ENCODE measurements around the gene COX5A. TPM values are rescaled to one million over a fixed set of nuclear protein-coding genes. Genes with fewer than 3 reads are reported as not detected.

Gene COX5A
- total RNA-seq, 1 experiment from 2014 or later, result 307 TPM

GRCh38 chr15:74893627-74894026, 44.2 kb downstream of the COX5A start:
- Histone ChIP-seq H4K20me1 (ENCODE audit: insufficient read depth) (no peaks in the 10 kb centered on the region), H3K4me1 (ENCODE audit: control insufficient read depth in 1 of 2, insufficient read depth in 2 of 2, low read length in 2 of 2) (peaks cover 11 to 42% of the 10 kb centered on the region in 2 experiments; a peak in 3 of 4 replicates), H3K9me3 (ENCODE audit: control insufficient read depth in 1 of 2, insufficient read depth in 1 of 2, low read depth in 1 of 2, low read length in 2 of 2) (no peaks in the 10 kb centered on the region), H3K4me2 (ENCODE audit: low read length) (peak overlapping the region; percentile 54), H3K9ac (ENCODE audit: low read length) (no peak overlapping the region), H3K36me3 (ENCODE audit: control insufficient read depth in 1 of 2, insufficient read depth in 2 of 2, low read length in 2 of 2) (peaks cover 5 to 26% of the 10 kb centered on the region in 2 experiments; a peak in 2 of 4 replicates), H2AFZ (ENCODE audit: low read depth, low read length, poor library complexity, severe bottlenecking) (no peak overlapping the region), H3K27ac (ENCODE audit: low read depth, low read length) (no peak overlapping the region), H3K79me2 (ENCODE audit: insufficient read depth, low read length) (peaks cover 16% of the 10 kb centered on the region; the same call in 1 of the 2 replicates), H3K9me2 (ENCODE audit: insufficient read depth) (no peaks in the 10 kb centered on the region), H3K27me3 (ENCODE audit: insufficient read depth, low read length) (no peaks in the 10 kb centered on the region), H3K4me3 (replicated peaks in 1 of 2; ENCODE audit: low read depth in 1 of 2, low read length in 2 of 2) (no peak overlapping the region)
- CTCF ChIA-PET, result interaction anchor here (0.6 kb wide), 1 partner anchor 277 kb away, joined by 3 read pairs; no protein-coding TSS in a partner anchor
- no TSS peak for BruUV-seq (replicated peaks)
- RAD21 ChIA-PET (ENCODE audit: low non-redundant PET in 1 of 2, low total read pairs in 2 of 2, uncharacterized antibody in 2 of 2, unreplicated experiment in 2 of 2), result no interaction called here
- POLR2A ChIA-PET, result no interaction called here
- intact Hi-C loops (cut with micrococcal nuclease), result no loop called here
- DNase-seq (ENCODE audit: low read depth, low spot score) (no peak), ATAC-seq (no peak)
- TF ChIP-seq ELF1 (IDR thresholded peaks at IDR 0.05; ENCODE audit: borderline replicate concordance, low read depth) (no peak), EZH2 (IDR thresholded peaks at IDR 0.05) (no peak), SIN3A (IDR thresholded peaks at IDR 0.05; ENCODE audit: low read depth) (no peak), EGR1 (IDR thresholded peaks at IDR 0.05; ENCODE audit: low read depth) (no peak), ZNF274 (IDR thresholded peaks at IDR 0.05; ENCODE audit: low read depth, low read length) (no peak), SRF (IDR thresholded peaks at IDR 0.05; ENCODE audit: low read depth) (no peak), JUND (IDR thresholded peaks at IDR 0.05) (no peak), TCF7L2 (IDR thresholded peaks at IDR 0.05; ENCODE audit: borderline replicate concordance, extremely low read depth, insufficient read depth, insufficient read length) (no peak), RAD21 (IDR thresholded peaks at IDR 0.05; ENCODE audit: low read depth) (no peak), ZFX (IDR thresholded peaks at IDR 0.05) (no peak), SP1 (IDR thresholded peaks at IDR 0.05; ENCODE audit: low read depth) (no peak), POLR2AphosphoS5 (IDR thresholded peaks at IDR 0.05; ENCODE audit: low read depth, low read length) (no peak)
- TF ChIP-seq, protein P1, sequence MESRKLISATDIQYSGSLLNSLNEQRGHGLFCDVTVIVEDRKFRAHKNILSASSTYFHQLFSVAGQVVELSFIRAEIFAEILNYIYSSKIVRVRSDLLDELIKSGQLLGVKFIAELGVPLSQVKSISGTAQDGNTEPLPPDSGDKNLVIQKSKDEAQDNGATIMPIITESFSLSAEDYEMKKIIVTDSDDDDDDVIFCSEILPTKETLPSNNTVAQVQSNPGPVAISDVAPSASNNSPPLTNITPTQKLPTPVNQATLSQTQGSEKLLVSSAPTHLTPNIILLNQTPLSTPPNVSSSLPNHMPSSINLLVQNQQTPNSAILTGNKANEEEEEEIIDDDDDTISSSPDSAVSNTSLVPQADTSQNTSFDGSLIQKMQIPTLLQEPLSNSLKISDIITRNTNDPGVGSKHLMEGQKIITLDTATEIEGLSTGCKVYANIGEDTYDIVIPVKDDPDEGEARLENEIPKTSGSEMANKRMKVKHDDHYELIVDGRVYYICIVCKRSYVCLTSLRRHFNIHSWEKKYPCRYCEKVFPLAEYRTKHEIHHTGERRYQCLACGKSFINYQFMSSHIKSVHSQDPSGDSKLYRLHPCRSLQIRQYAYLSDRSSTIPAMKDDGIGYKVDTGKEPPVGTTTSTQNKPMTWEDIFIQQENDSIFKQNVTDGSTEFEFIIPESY (IDR thresholded peaks at IDR 0.05; ENCODE audit: extremely low read depth, insufficient replicate concordance, low read length), result no peak
- TF ChIP-seq, protein P2, sequence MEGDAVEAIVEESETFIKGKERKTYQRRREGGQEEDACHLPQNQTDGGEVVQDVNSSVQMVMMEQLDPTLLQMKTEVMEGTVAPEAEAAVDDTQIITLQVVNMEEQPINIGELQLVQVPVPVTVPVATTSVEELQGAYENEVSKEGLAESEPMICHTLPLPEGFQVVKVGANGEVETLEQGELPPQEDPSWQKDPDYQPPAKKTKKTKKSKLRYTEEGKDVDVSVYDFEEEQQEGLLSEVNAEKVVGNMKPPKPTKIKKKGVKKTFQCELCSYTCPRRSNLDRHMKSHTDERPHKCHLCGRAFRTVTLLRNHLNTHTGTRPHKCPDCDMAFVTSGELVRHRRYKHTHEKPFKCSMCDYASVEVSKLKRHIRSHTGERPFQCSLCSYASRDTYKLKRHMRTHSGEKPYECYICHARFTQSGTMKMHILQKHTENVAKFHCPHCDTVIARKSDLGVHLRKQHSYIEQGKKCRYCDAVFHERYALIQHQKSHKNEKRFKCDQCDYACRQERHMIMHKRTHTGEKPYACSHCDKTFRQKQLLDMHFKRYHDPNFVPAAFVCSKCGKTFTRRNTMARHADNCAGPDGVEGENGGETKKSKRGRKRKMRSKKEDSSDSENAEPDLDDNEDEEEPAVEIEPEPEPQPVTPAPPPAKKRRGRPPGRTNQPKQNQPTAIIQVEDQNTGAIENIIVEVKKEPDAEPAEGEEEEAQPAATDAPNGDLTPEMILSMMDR (IDR thresholded peaks at IDR 0.05 in 2 of 3, conservative IDR thresholded peaks at IDR 0.05 in 1 of 3; ENCODE audit: borderline replicate concordance in 1 of 3, insufficient read depth in 1 of 3, low read depth in 2 of 3, low read length in 2 of 3), result no peak
